ENCODE results near the gene NRARP. TPM values are rescaled to one million over a fixed set of nuclear protein-coding genes. Genes with fewer than 3 reads are reported as not detected.
"Not testable (repeated sequence)": the region's sequence is repeated elsewhere in the genome, so short reads cannot be mapped to it uniquely, and the experiment has no call there.

NRARP gene
- total RNA-seq, 1 donor from 2014 or later = 2.1 TPM

DNA sequence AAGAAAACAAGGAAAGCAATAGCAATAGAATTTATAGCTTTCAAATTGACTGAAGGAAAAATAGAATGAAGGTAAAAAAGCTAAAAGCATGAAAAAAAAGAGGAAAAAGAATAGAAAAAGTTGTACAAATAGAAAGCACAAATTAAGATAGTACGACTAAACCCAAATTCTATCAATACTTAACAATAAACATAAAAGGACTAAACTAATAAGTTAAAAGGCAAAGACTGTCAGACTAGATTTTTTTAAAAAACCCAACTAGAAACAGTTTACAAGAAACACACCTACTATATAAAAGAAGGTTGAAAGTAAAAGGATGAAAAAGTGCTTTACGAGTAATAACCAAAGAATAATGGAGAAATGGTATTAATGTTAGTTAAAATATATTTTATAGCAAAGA lies 34.7 kb upstream of the NRARP start:
- no peak overlapping the region for H3K4me3 ChIP-seq (ENCODE audit: low read length in 3 of 3)

DNA sequence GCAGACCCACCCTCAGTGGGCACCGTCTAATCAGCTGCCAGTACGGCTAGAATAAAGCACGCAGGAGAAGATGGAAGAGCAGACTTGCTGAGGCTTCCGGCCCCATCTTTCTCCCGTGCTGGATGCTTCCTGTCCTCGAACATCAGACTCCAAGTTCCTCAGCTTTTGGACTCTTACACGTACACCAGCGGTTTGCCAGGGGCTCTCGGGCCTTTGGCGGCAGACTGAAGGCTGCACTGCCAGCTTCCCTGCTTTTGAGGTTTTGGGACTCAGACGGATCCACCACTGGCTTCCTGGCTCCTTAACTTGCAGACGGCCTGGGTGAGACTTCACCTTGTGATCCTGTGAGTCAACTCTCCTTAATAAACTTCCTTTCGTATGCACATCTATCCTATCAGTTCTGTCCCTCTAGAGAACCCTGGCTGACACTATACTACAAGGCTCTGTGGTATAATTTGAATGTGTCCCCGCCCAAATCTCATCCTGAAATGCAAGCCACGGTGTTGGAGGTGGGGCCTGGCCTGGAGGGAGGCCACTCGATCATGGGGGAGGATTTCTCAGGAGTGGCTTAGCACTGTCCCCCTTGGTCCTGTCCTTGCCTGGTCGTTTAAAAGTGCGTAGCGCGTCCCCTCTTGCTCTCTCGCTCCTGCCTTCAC lies 31.1 kb upstream of the NRARP start:
- H3K4me1 ChIP-seq (ENCODE audit: control insufficient read depth in 3 of 3, insufficient read depth in 3 of 3, low read length in 3 of 3) = no peaks in the 10 kb centered on the region
- H3K9ac ChIP-seq (ENCODE audit: low read depth in 1 of 3, low read length in 3 of 3) = no peak overlapping the region
- H3K9me3 ChIP-seq (ENCODE audit: control insufficient read depth in 3 of 3, low read length in 3 of 3) = peaks cover 0 to 4% (median 0%) of the 10 kb centered on the region in 3 donors
- no peaks in the 10 kb centered on the region for H3K27me3 ChIP-seq (ENCODE audit: control insufficient read depth in 3 of 3, insufficient read depth in 3 of 3, low read length in 3 of 3)
- H3K4me3 ChIP-seq (ENCODE audit: low read length in 3 of 3) = no peak overlapping the region
- H3K36me3 ChIP-seq (ENCODE audit: control insufficient read depth in 3 of 3, insufficient read depth in 3 of 3, low read length in 3 of 3) = peaks cover 0 to 4% (median 0%) of the 10 kb centered on the region in 3 donors
- H3K27ac ChIP-seq (ENCODE audit: low read depth, low read length) = no peak overlapping the region

More for the DNA sequence above, 34.7 kb upstream of the NRARP start:
- no peaks in the 10 kb centered on the region for H3K27me3 ChIP-seq (ENCODE audit: control insufficient read depth in 3 of 3, insufficient read depth in 3 of 3, low read length in 3 of 3)
- no peaks in the 10 kb centered on the region for H3K4me1 ChIP-seq (ENCODE audit: control insufficient read depth in 3 of 3, insufficient read depth in 3 of 3, low read length in 3 of 3)
- H3K36me3 ChIP-seq (ENCODE audit: control insufficient read depth in 3 of 3, insufficient read depth in 3 of 3, low read length in 3 of 3) = peaks cover 0 to 3% (median 0%) of the 10 kb centered on the region in 3 donors
- H3K27ac ChIP-seq (ENCODE audit: low read depth, low read length) = no peak overlapping the region
- H3K9ac ChIP-seq (ENCODE audit: low read depth in 1 of 3, low read length in 3 of 3) = no peak overlapping the region
- peaks cover 0 to 4% (median 0%) of the 10 kb centered on the region in 3 donors for H3K9me3 ChIP-seq (ENCODE audit: control insufficient read depth in 3 of 3, low read length in 3 of 3)

DNA sequence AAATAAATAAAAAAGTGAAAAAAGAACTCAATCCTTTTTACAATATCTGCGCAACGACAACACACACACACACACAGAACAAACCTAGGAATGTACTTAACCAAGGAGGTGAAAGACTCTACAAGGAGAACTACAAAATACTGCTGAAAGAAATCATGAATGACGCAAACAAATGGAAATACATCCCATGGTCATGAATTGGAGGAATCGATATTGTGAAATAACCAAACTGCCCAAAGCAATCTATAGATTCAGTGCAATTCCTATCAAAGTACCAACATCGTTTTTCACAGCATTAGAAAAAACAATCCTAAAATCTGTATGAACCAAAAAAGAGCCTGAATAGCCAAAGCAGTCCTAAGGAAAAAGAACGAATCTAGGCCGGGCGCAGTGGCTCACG lies 29.9 kb upstream of the NRARP start:
- Histone ChIP-seq H3K9ac (ENCODE audit: low read depth in 1 of 3, low read length in 3 of 3) (no peak overlapping the region), H3K9me3 (ENCODE audit: control insufficient read depth in 3 of 3, low read length in 3 of 3) (peaks cover 0 to 4% (median 0%) of the 10 kb centered on the region in 3 donors), H3K4me1 (ENCODE audit: control insufficient read depth in 3 of 3, insufficient read depth in 3 of 3, low read length in 3 of 3) (no peaks in the 10 kb centered on the region), H3K4me3 (ENCODE audit: low read length in 3 of 3) (no peak overlapping the region), H3K36me3 (ENCODE audit: control insufficient read depth in 3 of 3, insufficient read depth in 3 of 3, low read length in 3 of 3) (peaks cover 0 to 4% (median 0%) of the 10 kb centered on the region in 3 donors), H3K27ac (ENCODE audit: low read depth, low read length) (no peak overlapping the region), H3K27me3 (ENCODE audit: control insufficient read depth in 3 of 3, insufficient read depth in 3 of 3, low read length in 3 of 3) (no peaks in the 10 kb centered on the region)

DNA sequence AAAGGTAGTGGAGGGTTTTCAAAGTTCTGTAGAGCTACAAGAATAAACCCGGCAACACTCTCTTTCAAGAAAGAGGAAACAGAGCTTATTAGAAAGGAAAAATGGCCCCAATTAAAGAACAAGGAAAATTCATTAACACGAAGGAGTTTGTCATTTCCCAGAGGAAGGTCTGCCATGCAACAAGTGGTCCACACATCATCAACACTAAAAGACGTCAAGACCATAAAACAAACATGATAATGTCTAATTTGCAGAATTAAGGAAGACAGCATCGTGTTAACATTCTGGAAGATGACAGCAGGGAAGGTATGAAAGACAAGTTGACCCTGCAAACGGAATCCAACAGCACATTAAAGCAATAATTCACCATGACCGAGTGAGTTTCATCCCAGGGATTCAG lies 28.6 kb upstream of the NRARP start:
- no peak overlapping the region for H3K4me3 ChIP-seq (ENCODE audit: low read length in 3 of 3)
- no peaks in the 10 kb centered on the region for H3K9me3 ChIP-seq (ENCODE audit: control insufficient read depth in 3 of 3, low read length in 3 of 3)
- H3K27ac ChIP-seq (ENCODE audit: low read depth, low read length) = no peak overlapping the region
- no peaks in the 10 kb centered on the region for H3K27me3 ChIP-seq (ENCODE audit: control insufficient read depth in 3 of 3, insufficient read depth in 3 of 3, low read length in 3 of 3)
- no peaks in the 10 kb centered on the region for H3K4me1 ChIP-seq (ENCODE audit: control insufficient read depth in 3 of 3, insufficient read depth in 3 of 3, low read length in 3 of 3)
- no peak overlapping the region for H3K9ac ChIP-seq (ENCODE audit: low read depth in 1 of 3, low read length in 3 of 3)
- H3K36me3 ChIP-seq (ENCODE audit: control insufficient read depth in 3 of 3, insufficient read depth in 3 of 3, low read length in 3 of 3) = peaks cover 0 to 2% (median 0%) of the 10 kb centered on the region in 3 donors

DNA sequence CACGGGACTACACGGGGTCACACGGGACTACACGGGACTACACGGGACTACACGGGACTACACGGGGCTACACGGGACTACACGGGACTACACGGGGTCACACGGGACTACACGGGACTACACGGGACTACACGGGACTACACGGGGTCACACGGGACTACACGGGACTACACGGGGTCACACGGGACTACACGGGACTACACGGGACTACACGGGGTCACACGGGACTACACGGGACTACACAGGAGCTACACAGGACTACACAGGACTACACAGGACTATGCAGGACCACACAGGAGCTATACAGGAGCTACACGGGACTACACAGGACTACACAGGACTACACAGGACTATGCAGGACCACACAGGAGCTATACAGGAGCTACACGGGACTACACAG lies 27.5 kb upstream of the NRARP start:
- H3K27me3 ChIP-seq (ENCODE audit: control insufficient read depth in 3 of 3, insufficient read depth in 3 of 3, low read length in 3 of 3); H3K27ac ChIP-seq (ENCODE audit: low read depth, low read length); H3K4me1 ChIP-seq (ENCODE audit: control insufficient read depth in 3 of 3, insufficient read depth in 3 of 3, low read length in 3 of 3); H3K4me3 ChIP-seq (ENCODE audit: low read length in 3 of 3); H3K36me3 ChIP-seq (ENCODE audit: control insufficient read depth in 3 of 3, insufficient read depth in 3 of 3, low read length in 3 of 3); H3K9ac ChIP-seq (ENCODE audit: low read depth in 1 of 3, low read length in 3 of 3); H3K9me3 ChIP-seq (ENCODE audit: control insufficient read depth in 3 of 3, low read length in 3 of 3): not testable (repeated sequence)

DNA sequence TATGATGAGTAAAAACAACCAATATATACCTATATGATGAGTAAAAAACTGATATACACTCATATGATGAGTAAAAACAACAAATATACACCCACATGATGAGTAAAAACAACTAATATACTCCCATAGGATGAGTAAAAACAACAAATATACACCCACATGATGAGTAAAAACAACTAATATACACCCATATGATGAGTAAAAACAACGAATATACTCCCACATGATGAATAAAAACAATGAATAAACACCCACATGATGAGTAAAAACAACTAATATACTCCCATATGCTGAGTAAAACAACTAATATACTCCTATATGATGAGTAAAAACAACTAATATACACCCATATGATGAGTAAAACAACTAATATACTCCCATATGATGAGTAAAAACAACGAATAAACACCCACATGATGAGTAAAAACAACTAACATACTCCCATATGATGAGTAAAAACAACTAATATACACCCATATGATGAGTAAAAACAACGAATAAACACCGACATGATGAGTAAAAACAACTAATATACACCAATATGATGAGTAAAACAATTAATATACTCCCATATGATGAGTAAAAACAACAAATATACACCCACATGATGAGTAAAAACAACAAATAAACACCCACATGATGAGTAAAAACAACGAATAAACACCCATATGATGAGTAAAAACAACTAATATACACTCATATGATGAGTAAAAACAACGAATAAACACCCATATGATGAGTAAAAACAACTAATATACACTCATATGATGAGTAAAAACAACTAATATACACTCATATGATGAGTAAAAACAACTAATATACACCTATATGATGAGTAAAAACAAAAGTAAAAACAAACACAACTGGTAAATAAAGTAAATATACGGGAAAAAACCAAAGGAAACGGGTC lies 25.8 kb upstream of the NRARP start:
- H3K4me3 ChIP-seq (ENCODE audit: low read length in 3 of 3); H3K27me3 ChIP-seq (ENCODE audit: control insufficient read depth in 3 of 3, insufficient read depth in 3 of 3, low read length in 3 of 3); H3K9ac ChIP-seq (ENCODE audit: low read depth in 1 of 3, low read length in 3 of 3); H3K9me3 ChIP-seq (ENCODE audit: control insufficient read depth in 3 of 3, low read length in 3 of 3); H3K4me1 ChIP-seq (ENCODE audit: control insufficient read depth in 3 of 3, insufficient read depth in 3 of 3, low read length in 3 of 3); H3K27ac ChIP-seq (ENCODE audit: low read depth, low read length); H3K36me3 ChIP-seq (ENCODE audit: control insufficient read depth in 3 of 3, insufficient read depth in 3 of 3, low read length in 3 of 3): not testable (repeated sequence)

DNA sequence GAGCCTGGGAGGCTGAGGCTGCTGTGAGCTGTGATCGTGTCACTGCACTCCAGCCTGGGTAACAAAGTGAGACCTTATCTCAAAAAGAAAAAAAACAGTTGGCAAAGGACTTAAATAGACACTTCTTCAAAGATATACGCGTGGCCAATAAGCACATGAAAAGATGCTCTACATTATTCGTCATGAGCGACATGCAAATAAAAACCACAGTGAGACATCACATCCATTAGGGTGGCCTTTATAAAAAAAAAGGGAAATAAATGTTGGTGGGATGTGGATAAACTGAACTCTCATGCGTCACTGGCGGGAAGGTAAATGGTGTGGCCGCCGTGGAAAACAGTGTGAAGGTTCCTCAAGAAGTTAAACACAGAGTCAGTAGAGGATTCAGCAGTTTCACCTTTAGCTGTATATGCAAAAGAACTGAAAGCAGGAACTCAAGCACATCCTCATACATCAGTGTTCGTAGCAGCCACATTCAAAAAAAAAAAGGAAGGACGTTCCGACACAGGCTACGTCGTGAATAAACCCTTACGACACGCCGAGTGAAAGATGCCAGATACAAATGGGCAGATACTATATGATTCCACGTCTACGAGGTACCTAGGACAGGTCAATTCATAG lies 24.5 kb upstream of the NRARP start:
- no peak overlapping the region for H3K27ac ChIP-seq (ENCODE audit: low read depth, low read length)

DNA sequence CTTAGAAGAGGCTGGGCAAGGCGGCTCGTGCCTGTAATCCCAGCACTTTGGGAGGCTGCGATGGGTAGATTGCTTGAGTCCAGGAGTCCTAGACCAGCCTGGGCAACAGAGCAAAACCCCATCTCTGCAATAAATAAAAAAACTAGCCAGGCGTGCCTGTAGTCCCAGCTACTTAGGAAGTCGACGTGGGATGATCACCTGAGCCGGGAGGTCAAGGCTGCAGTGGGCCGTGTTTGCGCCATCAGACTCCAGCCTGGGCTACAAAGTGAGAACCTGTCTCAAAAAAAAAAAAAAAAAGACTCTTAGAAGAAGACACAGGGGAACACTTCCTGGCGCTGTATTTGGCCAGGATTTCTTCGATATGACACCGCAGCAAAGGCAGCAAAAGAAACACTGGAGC lies 23.7 kb upstream of the NRARP start:
- Histone ChIP-seq H3K4me3 (ENCODE audit: low read length in 3 of 3) (no peak overlapping the region), H3K4me1 (ENCODE audit: control insufficient read depth in 3 of 3, insufficient read depth in 3 of 3, low read length in 3 of 3) (peaks cover 0 to 4% (median 0%) of the 10 kb centered on the region in 3 donors), H3K9me3 (ENCODE audit: control insufficient read depth in 3 of 3, low read length in 3 of 3) (no peaks in the 10 kb centered on the region), H3K9ac (ENCODE audit: low read depth in 1 of 3, low read length in 3 of 3) (no peak overlapping the region), H3K27ac (ENCODE audit: low read depth, low read length) (no peak overlapping the region), H3K27me3 (ENCODE audit: control insufficient read depth in 3 of 3, insufficient read depth in 3 of 3, low read length in 3 of 3) (no peaks in the 10 kb centered on the region), H3K36me3 (ENCODE audit: control insufficient read depth in 3 of 3, insufficient read depth in 3 of 3, low read length in 3 of 3) (peaks cover 0 to 2% (median 0%) of the 10 kb centered on the region in 3 donors)

More for the DNA sequence above, 24.5 kb upstream of the NRARP start:
- H3K27me3 ChIP-seq (ENCODE audit: control insufficient read depth in 3 of 3, insufficient read depth in 3 of 3, low read length in 3 of 3) = no peaks in the 10 kb centered on the region
- H3K9ac ChIP-seq (ENCODE audit: low read depth in 1 of 3, low read length in 3 of 3) = no peak overlapping the region
- no peak overlapping the region for H3K4me3 ChIP-seq (ENCODE audit: low read length in 3 of 3)
- no peaks in the 10 kb centered on the region for H3K4me1 ChIP-seq (ENCODE audit: control insufficient read depth in 3 of 3, insufficient read depth in 3 of 3, low read length in 3 of 3)
- H3K36me3 ChIP-seq (ENCODE audit: control insufficient read depth in 3 of 3, insufficient read depth in 3 of 3, low read length in 3 of 3) = peaks cover 0 to 2% (median 0%) of the 10 kb centered on the region in 3 donors
- no peaks in the 10 kb centered on the region for H3K9me3 ChIP-seq (ENCODE audit: control insufficient read depth in 3 of 3, low read length in 3 of 3)

DNA sequence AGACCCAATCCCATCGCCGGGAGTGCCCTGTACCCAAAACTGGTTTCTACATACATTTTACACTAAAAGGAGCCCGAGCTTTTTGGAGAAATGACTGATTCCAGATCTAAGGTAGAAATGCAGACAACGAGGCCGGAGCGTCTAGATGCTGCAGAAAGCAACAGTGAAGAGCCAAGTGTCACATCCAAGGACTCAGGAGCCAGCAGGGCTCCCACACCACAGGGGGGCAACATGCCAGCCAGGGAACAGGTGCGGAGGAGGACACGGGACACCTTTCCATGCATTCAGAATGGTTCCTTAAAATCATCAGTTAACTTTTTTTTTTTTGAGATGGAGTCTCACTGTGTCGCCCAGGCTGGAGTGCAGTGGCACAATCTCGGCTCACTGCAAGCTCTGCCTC lies 23.1 kb upstream of the NRARP start:
- H3K36me3 ChIP-seq (ENCODE audit: control insufficient read depth in 3 of 3, insufficient read depth in 3 of 3, low read length in 3 of 3) = no peaks in the 10 kb centered on the region
- H3K27me3 ChIP-seq (ENCODE audit: control insufficient read depth in 3 of 3, insufficient read depth in 3 of 3, low read length in 3 of 3) = no peaks in the 10 kb centered on the region
- H3K27ac ChIP-seq (ENCODE audit: low read depth, low read length) = no peak overlapping the region
- peaks cover 0 to 9% (median 3%) of the 10 kb centered on the region in 3 donors for H3K4me1 ChIP-seq (ENCODE audit: control insufficient read depth in 3 of 3, insufficient read depth in 3 of 3, low read length in 3 of 3)
- H3K9me3 ChIP-seq (ENCODE audit: control insufficient read depth in 3 of 3, low read length in 3 of 3) = no peaks in the 10 kb centered on the region
- no peak overlapping the region for H3K9ac ChIP-seq (ENCODE audit: low read depth in 1 of 3, low read length in 3 of 3)
- H3K4me3 ChIP-seq (ENCODE audit: low read length in 3 of 3) = no peak overlapping the region

Data from skeletal muscle tissue (tissue), 4 donors.